ENCODE results near the gene PLEKHG4.

The PLEKHG4 gene

DNA sequence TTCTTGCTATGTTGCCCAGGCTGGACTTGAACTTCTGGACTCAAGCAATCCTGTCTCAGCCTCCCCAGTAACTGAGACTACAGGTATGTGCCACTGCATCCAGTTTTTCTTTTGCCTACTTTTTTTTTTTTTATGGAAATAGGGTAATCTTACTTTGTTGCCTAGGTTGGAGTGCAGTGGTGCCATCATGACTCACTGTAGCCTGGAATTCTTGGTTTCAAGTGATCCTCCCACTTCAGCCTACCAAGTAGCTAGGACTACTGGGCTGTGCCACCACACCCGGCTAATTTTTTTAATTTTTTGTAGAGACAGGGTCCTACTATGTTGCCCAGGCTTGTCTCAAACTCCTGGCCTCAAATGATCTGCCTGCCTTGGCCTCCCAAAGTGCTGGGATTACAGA, 57.3 kb downstream of the PLEKHG4 start:
- DNase-seq, result no peak

Measured in NCI-H2171 treated with DMSO at 0.1 percent for 48 hours (cell line).